GM19324 (cell line): ENCODE results near the gene DNAJC5G.
"Not testable (repeated sequence)": the region's sequence is repeated elsewhere in the genome, so short reads cannot be mapped to it uniquely, and the experiment has no call there.

Source experiments
- ATAC-seq: cut with Tn5 transposase; IDR thresholded peaks from one replicate; pipeline ENCODE4 v1.9.1; 2021; ENCODE audit warnings: mild to moderate bottlenecking, moderate library complexity; ENCODE audit not compliant: unreplicated experiment, low FRiP score

The DNAJC5G gene

DNA sequence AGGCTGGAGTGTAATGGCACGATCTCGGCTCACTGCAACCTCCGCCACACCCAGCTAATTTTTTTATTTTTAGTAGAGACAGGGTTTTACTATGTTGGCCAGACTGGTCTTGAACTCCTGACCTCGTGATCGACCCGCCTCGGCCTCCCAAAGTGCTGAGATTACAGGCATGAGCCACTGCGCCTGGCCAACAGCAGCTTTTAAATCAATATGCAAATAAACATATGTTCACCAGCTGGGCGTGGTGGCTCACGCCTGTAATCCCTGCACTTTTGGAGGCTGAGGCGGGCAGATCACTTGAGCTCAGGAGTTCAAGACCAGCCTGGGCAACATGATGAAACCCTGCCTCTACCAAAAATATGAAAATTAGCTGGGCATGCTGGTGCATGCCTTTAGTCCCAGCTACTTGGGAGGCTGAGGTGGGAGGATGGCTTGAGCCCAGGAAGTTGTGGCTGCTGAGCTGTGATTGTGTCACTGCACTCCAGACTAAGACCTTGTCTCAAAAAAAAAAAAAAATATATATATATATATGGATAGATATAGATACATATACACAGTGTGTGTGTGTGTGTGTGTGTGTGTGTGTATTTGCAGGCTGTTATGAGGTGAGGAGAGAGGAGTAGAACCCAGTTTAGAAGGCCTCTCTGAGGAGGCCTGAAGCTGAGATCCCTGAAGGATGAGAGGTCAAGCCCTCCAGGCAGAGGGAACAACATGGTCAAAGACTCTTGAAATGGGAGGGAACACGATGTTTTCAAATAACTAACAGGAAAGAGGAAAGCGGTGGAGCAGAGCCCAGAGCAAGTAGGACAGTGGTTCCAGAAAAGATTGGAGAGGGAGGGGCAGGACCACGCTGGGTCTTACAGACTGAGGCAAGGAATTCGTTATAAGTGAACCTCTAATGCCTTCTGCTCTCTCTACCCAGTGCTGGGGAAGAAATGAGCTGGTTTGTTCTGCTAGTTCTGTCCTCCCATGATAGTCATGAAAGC lies 2.4 kb upstream of the DNAJC5G start:
- not testable (repeated sequence) for ATAC-seq

DNA sequence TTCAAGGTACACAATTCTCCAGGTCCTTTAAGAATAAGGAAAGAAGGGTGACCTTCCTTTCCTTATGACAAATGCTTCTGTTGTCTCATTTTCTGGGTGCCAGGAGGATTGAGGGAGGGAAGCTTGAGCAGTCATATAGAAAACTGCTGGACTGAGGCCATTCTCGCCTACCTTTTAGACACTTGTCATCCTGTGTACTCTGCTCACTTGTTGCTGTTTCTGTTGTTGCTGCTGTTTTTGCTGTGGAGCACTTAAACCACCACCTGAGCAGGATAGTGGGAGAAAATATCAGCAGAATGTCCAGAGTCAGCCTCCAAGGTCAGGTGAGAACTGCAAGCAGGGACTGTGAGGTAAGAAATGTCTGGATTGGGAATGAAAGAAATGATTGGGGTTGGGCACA lies 2.8 kb downstream of the DNAJC5G start:
- no peak for ATAC-seq

DNA sequence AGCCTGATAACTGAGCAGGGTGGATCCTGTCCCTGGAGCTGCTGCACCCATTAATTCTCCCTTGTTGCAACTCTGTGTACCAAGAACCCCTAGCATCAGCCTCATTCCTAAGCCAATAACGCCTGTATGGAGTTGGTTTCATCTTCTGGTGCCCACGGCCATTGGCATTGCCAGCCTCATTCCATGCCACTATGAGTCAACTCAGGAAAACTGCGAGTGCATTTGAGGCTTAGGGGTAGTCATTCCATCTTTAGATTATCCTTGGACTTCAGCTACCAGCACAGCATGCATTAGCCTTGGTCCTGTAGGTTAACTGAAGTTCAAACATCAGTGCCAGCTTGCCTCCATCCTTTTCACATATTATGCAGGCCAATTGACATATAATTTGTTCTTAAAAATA lies 5.6 kb downstream of the DNAJC5G start:
- ATAC-seq, result no peak

DNA sequence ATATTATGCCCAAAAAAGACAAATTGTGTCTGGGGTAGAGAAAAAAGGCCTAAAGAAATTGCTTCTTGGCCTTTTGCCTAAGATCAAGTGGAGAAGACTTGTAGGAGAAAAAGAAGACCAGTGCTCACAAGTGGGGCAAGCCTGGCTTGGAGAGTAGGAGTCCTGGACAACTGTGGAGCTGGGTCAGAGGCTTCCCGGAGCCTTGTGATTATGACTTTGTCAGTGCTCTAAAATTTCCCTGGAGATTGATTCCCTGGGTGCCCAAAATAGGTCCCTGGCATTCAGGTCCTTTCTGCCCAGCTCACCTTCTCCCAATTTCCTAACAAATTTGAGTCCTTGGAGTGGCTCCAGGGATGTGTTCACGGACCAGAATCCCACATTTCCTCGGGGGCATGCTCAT lies 6.2 kb downstream of the DNAJC5G start:
- no peak for ATAC-seq

DNA sequence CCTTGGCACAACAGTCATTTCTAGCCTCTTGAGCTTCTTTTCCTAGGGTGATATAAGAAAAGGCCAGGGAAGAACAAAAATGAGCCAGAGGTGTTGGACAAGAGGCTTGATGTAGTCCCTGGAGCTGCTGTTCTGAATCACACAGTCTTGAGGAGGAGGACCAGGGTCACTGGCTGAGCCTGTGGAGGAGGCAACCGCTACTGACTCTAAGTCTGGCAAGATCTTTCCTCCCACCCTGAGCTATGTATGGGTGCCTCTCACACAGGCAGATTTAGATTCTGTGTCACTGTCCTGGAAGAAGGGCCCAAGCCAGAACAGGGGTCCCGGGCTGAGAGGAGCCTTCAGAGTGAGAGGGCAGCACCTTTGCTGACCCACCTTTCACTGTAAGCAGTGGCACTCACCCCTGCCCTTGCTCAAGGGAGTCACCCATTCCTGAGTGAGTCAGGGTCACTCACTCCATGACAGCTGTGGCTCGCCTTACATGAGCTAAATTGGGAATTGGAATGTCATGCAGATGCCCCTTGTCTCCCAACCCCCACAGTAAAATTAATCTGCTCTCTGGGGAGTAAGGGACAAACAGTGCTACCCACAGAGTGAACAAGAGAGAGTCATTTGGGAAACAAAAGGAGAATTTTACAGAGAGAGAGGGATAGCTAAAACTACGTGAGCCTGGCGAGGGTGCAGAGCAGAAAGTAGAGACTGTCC lies 6.8 kb downstream of the DNAJC5G start, which contains the start of gene TRIM54:
Gene TRIM54, plus strand, starts transcription at position 575 of the 705 bp plus-strand sequence. CDS start 303 bp downstream, outside the sequence.
- no peak for ATAC-seq

DNA sequence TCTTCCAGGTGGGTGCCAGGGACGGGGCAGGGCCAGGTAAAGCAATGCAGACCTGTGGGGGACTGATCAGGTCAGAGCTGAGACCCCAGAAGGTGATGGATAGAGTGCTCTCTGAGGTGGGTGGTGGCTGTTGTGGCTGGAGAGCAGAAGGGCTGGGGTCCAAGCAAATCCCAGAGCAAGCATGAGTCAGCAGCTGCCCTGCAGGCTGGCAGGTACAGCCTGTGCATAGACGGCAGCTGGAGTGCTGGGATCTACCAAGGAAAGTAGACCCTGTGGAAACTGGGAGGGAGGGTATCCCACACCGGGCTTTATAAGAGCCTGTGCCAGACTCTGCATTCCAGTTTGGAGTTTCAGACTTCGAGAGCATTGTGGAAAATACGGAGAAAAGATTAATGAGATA lies 7.7 kb downstream of the DNAJC5G start:
- ATAC-seq, result no peak

DNA sequence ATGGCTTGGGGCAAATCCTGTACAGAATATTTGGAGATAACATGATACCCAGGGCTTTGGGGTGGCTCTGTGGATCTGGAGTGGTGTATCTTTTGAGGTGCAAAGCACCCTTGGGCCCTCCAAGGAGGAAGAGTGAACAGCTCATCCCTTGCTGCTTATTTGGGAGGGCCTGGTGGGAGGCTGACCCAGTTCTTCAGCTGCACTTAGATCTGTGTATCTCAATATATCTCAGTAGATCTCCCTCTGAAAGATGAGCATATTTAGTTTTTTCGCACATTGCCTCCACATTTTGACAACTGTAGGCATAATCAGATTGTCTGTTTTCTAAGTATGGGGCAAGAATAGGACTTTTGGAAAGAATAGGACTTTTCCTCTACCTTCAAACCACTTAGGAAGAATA lies 9.8 kb downstream of the DNAJC5G start:
- no peak for ATAC-seq

DNA sequence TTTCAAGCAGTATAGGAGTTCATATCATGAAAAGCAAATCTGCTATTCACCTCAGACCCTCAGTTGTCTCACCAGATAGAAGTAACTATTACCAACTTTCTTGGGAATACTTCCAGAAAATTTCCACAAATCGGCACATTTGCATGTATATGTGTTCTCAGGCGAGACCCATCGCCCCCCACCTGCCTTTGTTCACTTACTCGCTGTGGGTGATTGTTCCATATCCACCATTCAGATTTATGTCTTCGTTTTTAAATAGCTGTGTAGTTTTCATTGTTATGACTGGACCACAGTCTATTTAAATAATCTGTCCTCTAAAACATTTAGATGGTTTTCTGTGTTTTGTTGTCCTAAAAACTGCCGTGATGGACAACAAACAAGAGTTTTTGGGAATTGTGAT lies 10.2 kb downstream of the DNAJC5G start:
- ATAC-seq, result no peak

DNA sequence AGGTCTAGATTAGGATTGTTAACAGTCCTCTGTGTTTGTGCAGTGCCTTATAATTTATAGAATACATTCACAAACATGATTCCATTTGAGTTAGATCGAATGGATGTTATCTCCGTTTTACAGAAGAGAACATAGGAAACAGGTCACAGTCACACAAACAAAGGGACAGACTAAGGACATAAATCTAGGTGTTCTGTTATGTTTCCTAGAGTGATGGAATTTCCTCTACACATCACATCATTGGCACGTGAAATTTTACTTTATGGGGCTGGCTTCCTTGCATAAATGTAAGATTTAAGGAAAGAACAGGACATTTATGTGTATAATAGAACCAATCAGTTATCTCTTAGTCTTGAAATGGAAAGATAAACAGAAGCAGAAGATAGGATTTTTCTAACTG lies 13.4 kb downstream of the DNAJC5G start:
- no peak for ATAC-seq

DNA sequence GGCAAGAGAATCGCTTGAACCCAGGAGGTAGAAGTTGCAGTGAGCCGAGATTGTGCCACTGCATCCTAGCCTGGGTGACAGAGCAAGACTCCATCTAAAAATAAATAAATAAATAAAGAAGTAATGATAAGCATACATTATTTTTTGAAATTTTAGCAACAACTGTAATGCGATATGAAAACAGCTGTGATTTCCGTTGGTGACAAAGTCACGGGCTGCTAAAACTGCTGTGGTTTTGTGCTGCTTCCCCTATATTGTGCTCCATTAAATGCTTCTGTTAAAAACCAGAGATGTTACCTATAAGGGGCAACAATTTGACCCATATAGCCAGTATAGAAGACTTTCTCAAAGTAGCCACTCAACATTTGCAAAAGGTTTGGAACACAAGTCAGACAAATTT lies 15.3 kb downstream of the DNAJC5G start:
- ATAC-seq, result no peak

DNA sequence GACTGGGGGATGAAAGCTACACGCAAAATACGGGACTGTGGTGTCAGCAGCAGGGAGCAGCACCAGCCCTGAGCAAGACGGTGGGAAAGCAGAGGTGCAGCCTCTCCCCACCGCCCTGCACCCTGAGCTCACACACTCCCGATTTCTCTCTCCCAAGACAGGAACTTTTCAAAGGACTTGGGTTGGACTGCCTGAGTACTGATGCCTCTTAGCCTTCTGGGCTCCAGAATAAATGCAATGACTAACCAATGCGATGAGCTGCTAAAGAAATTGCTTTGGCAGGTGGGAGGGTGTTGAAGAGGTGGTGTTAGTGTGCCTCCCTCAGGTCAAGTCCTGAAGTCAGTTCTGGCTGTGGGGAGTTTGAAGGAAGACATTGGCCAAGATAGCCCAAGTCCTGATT lies 16.6 kb downstream of the DNAJC5G start:
- ATAC-seq, result no peak

DNA sequence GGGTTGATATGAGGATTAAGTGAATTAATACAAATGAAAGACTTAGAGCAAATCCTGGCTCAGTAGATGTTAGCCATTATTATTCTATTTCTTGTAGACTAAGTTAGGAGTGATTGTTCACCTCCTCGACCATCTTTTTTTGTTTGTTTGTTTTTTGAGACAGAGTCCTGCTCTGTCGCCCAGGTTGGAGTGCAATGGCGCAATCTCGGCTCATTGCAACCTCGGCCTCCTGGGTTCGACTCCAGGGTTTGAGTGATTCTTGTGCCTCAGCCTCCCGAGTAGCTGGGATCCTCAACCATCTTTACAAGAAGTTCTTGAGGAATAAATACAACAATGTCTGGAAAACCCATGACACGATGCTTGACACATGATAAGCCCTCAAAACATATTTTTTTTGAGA lies 19.7 kb downstream of the DNAJC5G start:
- no peak for ATAC-seq

DNA sequence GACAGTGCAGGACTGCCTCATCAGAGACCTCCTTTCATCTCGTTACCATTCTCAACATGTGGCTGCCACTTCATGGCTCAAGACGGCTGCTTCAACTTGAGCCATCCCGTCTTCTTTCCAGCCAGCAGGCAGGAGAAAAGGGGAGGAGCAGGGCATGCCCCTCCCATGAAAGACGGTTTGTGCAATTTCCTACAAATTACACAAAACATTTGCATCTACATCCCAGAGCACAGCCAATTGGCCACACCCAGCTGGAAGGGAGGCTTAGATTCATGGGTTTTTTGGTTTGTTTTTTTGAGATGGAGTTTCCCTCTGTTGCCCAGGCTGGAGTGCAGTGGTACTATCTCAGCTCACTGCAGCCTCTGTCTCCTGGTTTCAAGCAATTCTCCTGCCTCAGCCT lies 21.2 kb downstream of the DNAJC5G start:
- no peak for ATAC-seq

DNA sequence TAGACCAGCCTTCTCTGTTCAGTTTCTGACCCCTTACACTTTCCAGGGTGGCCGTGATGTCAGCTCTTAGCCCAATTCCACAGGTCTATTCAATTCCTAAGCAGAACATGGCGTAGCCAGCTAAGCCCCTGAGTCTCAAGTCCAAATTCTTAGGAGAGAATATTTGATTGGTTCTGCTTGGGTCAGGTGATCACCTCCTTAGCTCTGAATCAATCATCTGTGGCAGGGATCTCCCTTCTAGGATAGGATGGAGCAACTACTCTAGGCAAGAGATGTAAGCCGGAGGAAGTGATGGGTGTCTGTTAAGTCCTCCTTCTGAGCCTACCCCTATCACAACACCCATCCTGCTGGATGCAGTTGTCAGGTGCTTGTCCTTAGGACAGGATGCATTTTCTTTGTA lies 22.0 kb downstream of the DNAJC5G start:
- ATAC-seq, result no peak

DNA sequence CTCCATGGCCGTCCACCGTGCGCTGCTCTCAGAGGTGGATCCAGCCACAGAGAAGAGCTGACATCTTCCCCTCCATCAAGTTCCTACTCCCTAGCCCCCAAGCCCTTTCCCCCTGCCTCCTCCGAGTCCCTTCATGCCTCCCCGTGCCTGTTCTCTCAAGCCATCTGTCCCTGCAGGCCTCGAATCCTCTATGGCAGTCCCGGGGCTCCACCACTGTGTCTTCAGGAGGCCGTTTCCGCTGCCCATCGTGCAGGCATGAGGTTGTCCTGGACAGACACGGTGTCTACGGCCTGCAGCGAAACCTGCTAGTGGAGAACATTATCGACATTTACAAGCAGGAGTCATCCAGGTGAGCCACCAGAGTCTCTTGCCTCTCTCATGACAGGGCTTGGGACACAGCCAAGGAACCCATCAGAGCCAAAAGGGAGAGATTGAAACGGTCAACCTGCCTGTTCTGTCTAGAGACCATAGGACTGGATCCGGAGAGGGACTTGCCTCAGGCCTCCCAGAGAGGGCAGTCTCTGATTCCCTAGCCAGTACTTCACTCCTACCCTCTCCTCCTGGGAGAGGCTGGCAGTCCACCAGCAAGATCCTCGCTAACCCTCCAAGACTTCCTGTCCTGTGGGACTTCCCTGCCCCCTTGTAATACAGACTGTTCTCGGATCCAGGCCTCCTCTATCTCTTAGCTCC lies 23.3 kb downstream of the DNAJC5G start:
- no peak for ATAC-seq

DNA sequence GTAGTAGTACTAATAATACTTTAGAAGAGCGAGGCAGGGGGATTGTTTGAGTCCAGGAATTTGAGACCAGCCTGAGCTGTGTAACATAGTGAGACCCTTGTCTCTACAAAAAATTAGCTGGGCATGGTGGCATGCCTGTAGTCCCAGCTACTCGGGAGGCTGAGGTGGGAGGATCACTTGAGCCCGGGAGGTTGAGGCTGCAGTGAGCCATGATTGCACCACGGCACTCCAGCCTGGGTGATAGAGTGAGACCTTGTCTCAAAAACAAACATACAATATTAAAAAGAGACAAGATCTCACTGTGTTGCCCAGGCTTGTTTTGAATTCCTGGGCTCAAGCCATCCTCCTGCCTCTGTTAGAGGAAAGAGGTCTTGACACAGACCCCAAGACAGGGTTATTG lies 25.4 kb downstream of the DNAJC5G start:
- not testable (repeated sequence) for ATAC-seq

DNA sequence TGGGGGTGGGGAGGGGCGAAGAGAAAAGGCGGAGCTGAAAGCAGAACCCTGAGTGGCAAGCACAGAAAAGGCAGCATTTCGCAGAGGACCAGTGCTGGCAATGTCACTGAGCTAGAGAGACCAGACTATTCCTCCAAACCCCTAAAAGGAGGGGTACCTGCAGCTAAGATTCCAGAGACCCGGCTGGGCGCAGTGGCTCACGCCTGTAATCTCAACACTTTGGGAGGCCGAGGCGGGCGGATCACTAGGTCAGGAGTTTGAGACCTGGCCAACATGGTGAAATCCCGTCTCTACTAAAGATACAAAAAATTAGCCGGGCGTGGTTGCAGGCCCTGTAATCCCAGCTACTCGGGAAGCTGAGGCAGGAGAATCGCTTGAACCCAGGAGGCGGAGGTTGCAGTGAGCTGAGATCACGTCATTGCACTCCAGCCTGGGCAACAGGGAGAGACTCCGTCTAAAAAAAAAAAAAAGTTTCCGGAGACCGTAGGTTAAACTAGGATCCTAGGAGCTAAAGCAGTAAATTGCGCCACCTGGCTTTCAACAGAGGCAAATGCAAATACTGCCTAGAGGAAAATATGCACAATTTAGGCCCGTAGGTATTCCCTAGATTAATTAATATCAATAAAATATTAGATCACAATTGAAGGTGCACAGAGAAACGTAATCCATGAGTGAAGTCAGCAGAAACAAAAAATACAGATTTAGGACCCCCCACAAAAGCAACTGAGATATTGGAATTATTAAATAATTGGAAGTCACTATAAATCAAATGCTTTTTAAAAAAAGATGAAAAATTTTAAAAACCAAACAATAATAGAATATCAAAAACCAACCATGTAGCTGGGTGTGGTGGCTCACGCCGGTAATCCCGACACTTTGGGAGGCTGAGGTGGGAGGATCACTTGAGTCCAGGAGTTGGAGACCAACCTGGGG lies 28.1 kb downstream of the DNAJC5G start:
- no peak for ATAC-seq

DNA sequence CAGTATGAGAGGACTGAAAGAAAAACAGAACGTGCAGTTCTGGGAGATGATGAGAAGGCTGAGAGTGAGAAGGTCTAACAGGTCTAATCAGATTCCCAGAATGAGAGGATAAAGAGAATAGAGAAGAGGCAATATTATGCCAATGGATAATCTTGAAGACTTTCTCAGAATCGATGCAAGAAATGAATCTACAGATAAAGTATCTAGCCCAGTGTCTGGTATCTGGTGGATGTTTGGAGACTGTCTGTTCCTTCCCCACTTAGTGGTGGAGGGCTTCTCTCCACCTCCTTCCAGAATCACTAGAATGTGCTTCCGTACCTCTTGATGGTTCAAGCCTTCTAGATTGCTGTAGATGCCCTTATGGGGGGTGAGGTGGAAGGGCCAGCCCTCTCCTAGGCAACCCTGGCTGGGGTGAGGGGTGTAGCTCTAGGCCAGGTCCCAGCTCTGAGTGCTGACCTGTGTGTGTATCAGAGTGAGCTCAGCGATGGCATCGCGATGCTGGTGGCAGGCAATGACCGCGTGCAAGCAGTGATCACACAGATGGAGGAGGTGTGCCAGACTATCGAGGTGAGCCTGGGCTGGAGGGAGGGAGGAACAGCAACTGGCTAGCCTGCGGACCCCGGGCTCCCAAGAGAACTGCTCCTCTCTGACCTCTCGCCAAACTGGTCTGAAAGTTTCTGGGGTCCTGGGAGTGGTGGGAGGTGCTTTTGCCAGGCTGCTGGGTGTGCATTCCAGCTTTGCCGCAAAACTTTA lies 29.4 kb downstream of the DNAJC5G start:
- no peak for ATAC-seq

DNA sequence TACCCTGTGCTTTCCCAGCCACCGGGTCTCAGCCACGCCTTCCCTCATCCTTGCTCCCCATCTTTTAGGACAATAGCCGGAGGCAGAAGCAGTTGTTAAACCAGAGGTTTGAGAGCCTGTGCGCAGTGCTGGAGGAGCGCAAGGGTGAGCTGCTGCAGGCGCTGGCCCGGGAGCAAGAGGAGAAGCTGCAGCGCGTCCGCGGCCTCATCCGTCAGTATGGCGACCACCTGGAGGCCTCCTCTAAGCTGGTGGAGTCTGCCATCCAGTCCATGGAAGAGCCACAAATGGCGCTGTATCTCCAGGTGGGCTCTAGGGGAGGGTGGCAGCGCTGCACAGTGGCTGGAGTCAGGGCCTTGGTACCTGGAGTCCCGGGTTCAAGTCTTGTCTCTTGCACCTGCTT lies 30.3 kb downstream of the DNAJC5G start:
- no peak for ATAC-seq
